Neural crest cell (in vitro differentiated cells): ENCODE data around the gene WDR86. TPM values are rescaled to one million over a fixed set of nuclear protein-coding genes. Genes with fewer than 3 reads are reported as not detected.

ENCODE experiments used
- DNase-seq: peaks from one replicate; pipeline ENCODE4 v3.0.0; 2021; ENCODE audit warnings: low read depth, mixed read lengths, low spot score
- H3K27ac Mint-ChIP-seq: one replicate; pipeline ENCODE4 v1.8.0; 2021; ENCODE audit warnings: mild to moderate bottlenecking, mixed read lengths; ENCODE audit not compliant: unreplicated experiment
- H3K27me3 Mint-ChIP-seq: 2 replicates; pipeline ENCODE4 v1.8.0; 2021; ENCODE audit warnings: low read depth, mild to moderate bottlenecking, mixed read lengths
- H3K36me3 Mint-ChIP-seq: 2 replicates; pipeline ENCODE4 v1.8.0; 2021; ENCODE audit warnings: low read depth, mild to moderate bottlenecking, mixed read lengths
- H3K4me1 Mint-ChIP-seq: 2 replicates; pipeline ENCODE4 v1.8.0; 2021; ENCODE audit warnings: mixed read lengths
- H3K4me3 Mint-ChIP-seq: one replicate; pipeline ENCODE4 v1.8.0; 2021; ENCODE audit warnings: mild to moderate bottlenecking, mixed read lengths
- H3K9me3 Mint-ChIP-seq: 2 replicates; pipeline ENCODE4 v1.8.0; 2021; ENCODE audit warnings: mixed read lengths
- total RNA-seq: library from RNA; stranded (reverse); gene quantifications from 2 replicates; pipeline ENCODE4 v1.2.1, GENCODE V29; 2021
- TF ChIP-seq, protein P1 (sequence below): fragments of 200-600 bp; sonication (generic); conservative IDR thresholded peaks from 2 replicates; pipeline ENCODE4 v1.5.0; 2021; ENCODE audit warnings: antibody characterized with exemption, mild to moderate bottlenecking

The WDR86 gene
- total RNA-seq, 1 donor from 2014 or later = 29.8 TPM

DNA sequence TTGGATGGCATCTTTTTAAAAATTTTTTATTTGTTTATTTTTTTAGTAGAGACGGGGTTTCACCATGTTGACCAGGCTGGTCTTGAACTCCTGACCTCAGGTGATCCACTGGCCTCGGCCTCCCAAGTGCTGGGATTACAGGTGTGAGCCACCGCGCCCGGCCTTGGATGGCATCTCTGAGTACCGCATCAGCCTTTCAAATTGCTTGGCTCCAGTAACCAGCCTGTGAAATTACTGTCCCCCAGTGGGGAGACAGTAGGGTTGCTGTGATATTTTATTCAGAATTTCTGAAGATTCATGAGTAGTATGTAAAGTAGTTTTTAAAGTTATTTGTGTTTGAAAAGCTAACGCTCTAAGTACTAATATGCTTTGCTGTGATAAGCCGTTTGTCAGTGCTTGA is 67.0 kb downstream of the WDR86 start:
- TF ChIP-seq, protein P1, sequence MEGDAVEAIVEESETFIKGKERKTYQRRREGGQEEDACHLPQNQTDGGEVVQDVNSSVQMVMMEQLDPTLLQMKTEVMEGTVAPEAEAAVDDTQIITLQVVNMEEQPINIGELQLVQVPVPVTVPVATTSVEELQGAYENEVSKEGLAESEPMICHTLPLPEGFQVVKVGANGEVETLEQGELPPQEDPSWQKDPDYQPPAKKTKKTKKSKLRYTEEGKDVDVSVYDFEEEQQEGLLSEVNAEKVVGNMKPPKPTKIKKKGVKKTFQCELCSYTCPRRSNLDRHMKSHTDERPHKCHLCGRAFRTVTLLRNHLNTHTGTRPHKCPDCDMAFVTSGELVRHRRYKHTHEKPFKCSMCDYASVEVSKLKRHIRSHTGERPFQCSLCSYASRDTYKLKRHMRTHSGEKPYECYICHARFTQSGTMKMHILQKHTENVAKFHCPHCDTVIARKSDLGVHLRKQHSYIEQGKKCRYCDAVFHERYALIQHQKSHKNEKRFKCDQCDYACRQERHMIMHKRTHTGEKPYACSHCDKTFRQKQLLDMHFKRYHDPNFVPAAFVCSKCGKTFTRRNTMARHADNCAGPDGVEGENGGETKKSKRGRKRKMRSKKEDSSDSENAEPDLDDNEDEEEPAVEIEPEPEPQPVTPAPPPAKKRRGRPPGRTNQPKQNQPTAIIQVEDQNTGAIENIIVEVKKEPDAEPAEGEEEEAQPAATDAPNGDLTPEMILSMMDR = no peak
- Mint-ChIP-seq H3K27ac (no peak overlapping the region), H3K36me3 (no peaks in the 10 kb centered on the region), H3K9me3 (no peaks in the 10 kb centered on the region), H3K27me3 (peaks cover 11% of the 10 kb centered on the region), H3K4me3 (peak overlapping the region; percentile 86), H3K4me1 (peaks cover 4% of the 10 kb centered on the region)
- no peak for DNase-seq

DNA sequence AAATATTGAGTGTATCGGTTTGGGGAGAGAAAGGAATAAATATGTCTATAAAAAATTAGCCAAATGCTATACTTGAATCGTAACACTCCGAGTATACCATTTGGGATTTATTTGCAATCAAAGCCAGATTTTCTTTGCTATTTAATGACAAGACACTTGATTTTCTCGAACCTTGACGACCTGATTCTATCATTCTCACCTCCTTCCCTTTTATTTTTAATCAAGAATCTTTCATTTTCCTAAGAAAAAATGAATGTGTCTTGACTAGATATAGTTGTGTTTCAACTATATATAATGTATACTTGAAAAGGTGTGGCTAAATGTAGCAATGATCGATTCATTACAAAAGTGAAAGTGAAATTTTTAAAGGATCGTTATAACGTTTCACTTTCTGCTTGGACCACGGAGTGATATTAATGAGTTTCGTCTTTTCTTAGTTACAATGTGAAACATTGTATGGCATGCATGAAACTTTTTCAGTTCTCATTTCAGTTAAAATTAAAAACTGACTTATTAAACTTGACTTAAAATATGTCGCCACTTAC is 67.7 kb downstream of the WDR86 start:
- Mint-ChIP-seq H3K27ac (no peak overlapping the region), H3K27me3 (peaks cover 11% of the 10 kb centered on the region), H3K4me1 (peaks cover 4% of the 10 kb centered on the region), H3K4me3 (peak overlapping the region; percentile 86), H3K36me3 (no peaks in the 10 kb centered on the region), H3K9me3 (no peaks in the 10 kb centered on the region)
- DNase-seq = no peak
- TF ChIP-seq, protein P1 = no peak

DNA sequence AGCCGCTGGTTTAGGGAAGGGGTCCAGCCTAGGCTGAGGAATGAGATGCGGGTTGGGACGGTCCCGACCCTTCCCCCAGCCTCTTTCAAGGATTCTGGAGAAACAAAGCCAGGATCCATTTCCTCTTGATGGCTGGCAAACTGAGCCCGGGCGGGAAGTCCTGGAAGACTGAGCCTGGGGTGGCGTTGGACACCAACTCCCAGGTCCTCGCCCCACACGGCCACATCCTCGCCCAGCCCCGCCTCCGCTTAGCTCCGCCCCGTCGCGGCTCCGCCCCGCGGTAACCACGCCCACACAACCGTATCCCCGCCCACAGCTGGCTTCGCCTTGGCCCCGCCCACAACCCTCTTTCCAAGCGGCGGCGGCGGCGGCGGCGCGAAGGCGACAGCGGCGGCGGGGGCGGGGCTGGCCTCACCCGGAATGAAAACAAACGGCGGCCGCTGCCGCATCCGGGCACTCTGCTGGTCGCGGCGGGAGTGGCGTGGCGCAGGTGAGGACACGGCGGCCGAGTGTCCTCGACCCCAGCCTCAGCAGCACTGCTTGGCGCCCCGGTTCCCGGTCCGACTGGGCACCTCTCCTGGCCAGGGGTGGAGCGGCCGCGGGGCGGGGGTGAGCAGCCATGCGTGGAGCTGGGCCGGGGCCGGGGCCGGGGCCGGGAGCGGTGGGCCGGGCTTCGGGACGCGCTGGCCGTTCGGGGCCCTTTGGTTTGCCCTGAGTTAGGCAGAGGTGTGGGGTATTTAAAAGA is 68.3 kb downstream of the WDR86 start, which contains the start of gene NUB1:
TSS of gene NUB1 (plus strand) at position 456 of the 745 bp plus-strand sequence. CDS start 3,538 bp downstream, outside the sequence.
- H3K36me3 Mint-ChIP-seq = no peaks in the 10 kb centered on the region
- no peak within 1 kb of the TSS for H3K27ac Mint-ChIP-seq
- peak within 1 kb of the TSS; percentile 86 for H3K4me3 Mint-ChIP-seq
- DNase-seq = peak; percentile 99
- H3K4me1 Mint-ChIP-seq = peaks cover 4% of the 10 kb centered on the region
- no peaks in the 10 kb centered on the region for H3K9me3 Mint-ChIP-seq
- peaks cover 11% of the 10 kb centered on the region for H3K27me3 Mint-ChIP-seq
- TF ChIP-seq, protein P1 = no peak

DNA sequence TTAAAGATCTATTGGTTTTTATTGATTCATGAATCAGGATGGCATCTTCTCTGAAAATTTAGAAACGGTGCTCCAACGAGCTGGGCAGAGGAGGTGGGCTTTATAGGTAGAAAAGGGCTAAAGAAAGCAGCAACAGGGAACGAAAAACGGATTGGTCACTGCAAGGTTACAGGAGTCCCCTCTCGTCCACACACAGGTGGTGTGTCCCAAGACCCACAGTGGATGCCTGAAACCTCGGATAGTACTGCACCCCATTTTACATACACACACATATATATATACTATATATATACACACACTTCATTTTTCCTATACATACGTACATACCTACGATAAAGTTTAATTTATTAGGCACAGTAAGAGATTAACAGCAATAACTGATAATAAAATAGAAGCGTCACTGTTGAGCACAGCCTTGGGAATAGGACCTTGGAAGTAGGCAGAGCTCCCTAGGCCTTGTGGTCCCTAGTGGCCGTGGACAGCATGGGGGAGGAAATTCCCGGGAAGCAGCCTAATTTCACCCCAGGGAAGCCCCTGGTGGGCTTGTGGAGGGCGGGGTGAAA is 69.0 kb downstream of the WDR86 start:
- H3K4me3 Mint-ChIP-seq = peak overlapping the region; percentile 86
- H3K27ac Mint-ChIP-seq = no peak overlapping the region
- DNase-seq = no peak
- no peaks in the 10 kb centered on the region for H3K9me3 Mint-ChIP-seq
- no peaks in the 10 kb centered on the region for H3K36me3 Mint-ChIP-seq
- peaks cover 4% of the 10 kb centered on the region for H3K4me1 Mint-ChIP-seq
- peaks cover 11% of the 10 kb centered on the region for H3K27me3 Mint-ChIP-seq
- TF ChIP-seq, protein P1 = no peak

DNA sequence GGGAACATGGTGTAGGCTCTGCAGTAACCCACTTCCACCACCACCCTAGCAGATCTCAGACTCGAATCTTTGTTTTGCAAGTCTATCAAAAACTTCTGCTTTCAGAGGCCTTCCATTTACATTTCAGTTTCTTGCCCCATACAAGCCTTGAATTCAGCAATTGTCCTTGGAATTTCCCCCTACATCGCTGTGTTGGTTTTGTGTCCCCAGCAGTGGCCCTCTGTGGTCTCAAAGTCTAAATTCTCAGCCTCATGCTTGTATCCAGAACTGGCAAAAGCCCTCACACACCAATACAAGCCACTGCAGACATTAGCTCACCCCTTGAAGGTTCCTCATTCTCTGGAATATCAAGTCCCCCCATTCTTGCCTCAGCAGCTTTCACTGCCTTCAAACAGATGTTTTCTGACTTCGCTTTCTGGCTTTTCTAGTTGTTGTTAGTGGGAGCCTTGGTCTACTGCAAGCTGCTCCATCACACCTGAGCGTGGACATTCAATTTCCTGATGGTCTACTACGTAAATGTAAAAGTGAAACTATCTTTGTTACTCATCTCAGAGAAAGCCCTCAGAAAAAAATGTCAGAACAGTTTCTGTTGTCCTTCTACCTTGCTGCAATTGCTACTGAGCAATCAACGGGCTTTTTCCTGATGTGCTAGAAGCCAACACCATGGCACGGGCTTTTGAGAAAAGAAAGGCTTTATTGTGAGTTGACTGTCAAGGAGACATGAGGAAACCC is 70.0 kb downstream of the WDR86 start:
- TF ChIP-seq, protein P1 = no peak
- DNase-seq = no peak
- no peaks in the 10 kb centered on the region for H3K36me3 Mint-ChIP-seq
- H3K4me3 Mint-ChIP-seq = peak overlapping the region; percentile 86
- no peak overlapping the region for H3K27ac Mint-ChIP-seq
- peaks cover 4% of the 10 kb centered on the region for H3K4me1 Mint-ChIP-seq
- no peaks in the 10 kb centered on the region for H3K9me3 Mint-ChIP-seq
- peaks cover 11% of the 10 kb centered on the region for H3K27me3 Mint-ChIP-seq
